Stimulated activated CD4-positive, alpha-beta T cell treated with anti-CD3 and anti-CD28 coated beads, Interleukin-12 subunit alpha, Interleukin-12 subunit beta, amount 100 ng/mL, for 24 hours (primary cell): ENCODE results near the gene TPST2.
"Not testable (repeated sequence)": the region's sequence is repeated elsewhere in the genome, so short reads cannot be mapped to it uniquely, and the experiment has no call there.

ENCODE experiments used
- DNase-seq, 2 experiments: peaks; one replicate each; pipeline ENCODE4 v3.0.0-alpha.2; 2020; ENCODE audit warnings: low read depth in 2 of 2

TPST2 gene

GRCh38 chr22:26534171-26534855 is 55.6 kb downstream of the TPST2 start:
- DNase-seq = no peak

GRCh38 chr22:26529345-26529744 is 60.6 kb downstream of the TPST2 start:
- no peak for DNase-seq

- DNase-seq = not testable (repeated sequence)
These were observed 61.4 kb downstream of the TPST2 start for GRCh38 chr22:26528518-26528917.

GRCh38 chr22:26527574-26528465 is 62.1 kb downstream of the TPST2 start:
- DNase-seq = no peak

GRCh38 chr22:26527167-26527566 is 62.8 kb downstream of the TPST2 start:
- no peak for DNase-seq

GRCh38 chr22:26525946-26526564 is 63.9 kb downstream of the TPST2 start:
- no peak for DNase-seq

GRCh38 chr22:26524870-26525269 is 65.1 kb downstream of the TPST2 start:
- DNase-seq = no peak

- no peak for DNase-seq
These were observed 67.3 kb downstream of the TPST2 start for GRCh38 chr22:26522592-26522991.

- DNase-seq = no peak
These were observed 67.9 kb downstream of the TPST2 start for GRCh38 chr22:26522012-26522411.

- no peak for DNase-seq
These were observed 72.5 kb downstream of the TPST2 start for GRCh38 chr22:26517429-26517828.

GRCh38 chr22:26516503-26516902 is 73.4 kb downstream of the TPST2 start:
- DNase-seq = no peak

GRCh38 chr22:26515931-26516330 is 74.0 kb downstream of the TPST2 start:
- DNase-seq = no peak

GRCh38 chr22:26514419-26515161 is 75.3 kb downstream of the TPST2 start:
- DNase-seq = no peak

GRCh38 chr22:26513838-26514237 is 76.1 kb downstream of the TPST2 start:
- no peak for DNase-seq

- DNase-seq = peak; percentile 84 to 94
These were observed 77.7 kb downstream of the TPST2 start, which contains the start of gene TFIP11 for GRCh38 chr22:26512149-26512793. TSS of gene TFIP11 (minus strand) at chr22:26512473. CDS start at chr22:26510272, 2,201 bp downstream.

- DNase-seq = no peak
These were observed 81.8 kb downstream of the TPST2 start for GRCh38 chr22:26508148-26508547.

- no peak for DNase-seq
These were observed 86.2 kb downstream of the TPST2 start for GRCh38 chr22:26503758-26504157.

- no peak for DNase-seq
These were observed 87.0 kb downstream of the TPST2 start for GRCh38 chr22:26502688-26503561.

GRCh38 chr22:26501996-26502395 is 87.9 kb downstream of the TPST2 start:
- DNase-seq = no peak

- DNase-seq = no peak
These were observed 90.7 kb downstream of the TPST2 start for GRCh38 chr22:26499188-26499703.
